HepG2 (cell line): ENCODE data around the gene DDX59. TPM values are rescaled to one million over a fixed set of nuclear protein-coding genes. Genes with fewer than 3 reads are reported as not detected.
A peak's percentile ranks its signal among the peaks of the same experiment; 100 is the strongest.

Experiments used
- ELF1 ChIP-seq: sonication (generic); formaldehyde crosslinking; IDR thresholded peaks from 2 replicates; pipeline ENCODE4 v1.4.0; 2020; ENCODE audit warnings: missing genetic modification reagents
- FOXO4 ChIP-seq: sonication (generic); formaldehyde crosslinking; conservative IDR thresholded peaks from 2 replicates; pipeline ENCODE4 v1.8.1; 2023; ENCODE audit warnings: missing genetic modification reagents
- HES4 ChIP-seq: sonication (generic); formaldehyde crosslinking; IDR thresholded peaks from 2 replicates; pipeline ENCODE4 v1.9.0; 2021; ENCODE audit warnings: mild to moderate bottlenecking, missing genetic modification reagents, borderline replicate concordance
- HMG20B ChIP-seq: conservative IDR thresholded peaks from 2 replicates; pipeline ENCODE4 v1.6.1; 2016; ENCODE audit warnings: missing genetic modification reagents, missing compliant biosample characterization
- JUND ChIP-seq: sonication (generic); formaldehyde crosslinking; IDR thresholded peaks from 2 replicates; pipeline ENCODE4 v1.8.0; 2022; ENCODE audit warnings: mild to moderate bottlenecking, missing genetic modification reagents
- KDM6A ChIP-seq: IDR thresholded peaks from 2 replicates; pipeline ENCODE4 v1.6.1; 2016; ENCODE audit warnings: low read depth
- KLF12 ChIP-seq: sonication (generic); formaldehyde crosslinking; IDR thresholded peaks from 2 replicates; pipeline ENCODE4 v1.4.0; 2020; ENCODE audit warnings: missing genetic modification reagents, borderline replicate concordance
- NR3C1 ChIP-seq: sonication (generic); formaldehyde crosslinking; IDR thresholded peaks from 2 replicates; pipeline ENCODE4 v1.4.0; 2020; ENCODE audit warnings: missing genetic modification reagents
- SMARCE1 ChIP-seq: fragments of 450-650 bp; IDR thresholded peaks from 2 replicates; pipeline ENCODE4 v1.6.1; 2017; ENCODE audit warnings: borderline replicate concordance
- SP140L ChIP-seq: sonication (generic); formaldehyde crosslinking; IDR thresholded peaks from 2 replicates; pipeline ENCODE4 v1.4.0; 2020; ENCODE audit warnings: missing genetic modification reagents, borderline replicate concordance
- TBP ChIP-seq: sonication (generic); formaldehyde crosslinking; IDR thresholded peaks from 2 replicates; pipeline ENCODE4 v1.5.0; 2020; ENCODE audit warnings: missing genetic modification reagents
- TOPORS ChIP-seq: sonication (generic); formaldehyde crosslinking; IDR thresholded peaks from 2 replicates; pipeline ENCODE4 v1.8.0; 2023; ENCODE audit warnings: mild to moderate bottlenecking, missing genetic modification reagents
- ZMAT5 ChIP-seq: sonication (generic); formaldehyde crosslinking; IDR thresholded peaks from 2 replicates; pipeline ENCODE4 v1.5.0; 2020; ENCODE audit warnings: mild to moderate bottlenecking, low read depth, missing genetic modification reagents, borderline replicate concordance
- ZNF136 ChIP-seq: sonication (generic); formaldehyde crosslinking; IDR thresholded peaks from 2 replicates; pipeline ENCODE4 v1.8.1; 2022; ENCODE audit warnings: low read depth, mild to moderate bottlenecking, moderate library complexity, missing genetic modification reagents
- ZNF160 ChIP-seq: sonication (generic); formaldehyde crosslinking; IDR thresholded peaks from 2 replicates; pipeline ENCODE4 v1.8.0; 2022; ENCODE audit warnings: mild to moderate bottlenecking, inconsistent platforms, missing genetic modification reagents
- ZNF574 ChIP-seq: sonication (generic); formaldehyde crosslinking; IDR thresholded peaks from 2 replicates; pipeline ENCODE4 v1.4.0; 2020; ENCODE audit warnings: missing genetic modification reagents
- ZNF609 ChIP-seq: sonication (generic); formaldehyde crosslinking; IDR thresholded peaks from 2 replicates; pipeline ENCODE4 v1.4.0; 2020; ENCODE audit warnings: mild to moderate bottlenecking, missing genetic modification reagents, borderline replicate concordance
- ZNF740 ChIP-seq: sonication (generic); formaldehyde crosslinking; IDR thresholded peaks from 2 replicates; pipeline ENCODE4 v1.4.0; 2020; ENCODE audit warnings: missing genetic modification reagents
- ZNF775 ChIP-seq: sonication (generic); formaldehyde crosslinking; IDR thresholded peaks from 2 replicates; pipeline ENCODE4 v1.4.0; 2020; ENCODE audit warnings: missing genetic modification reagents, mild to moderate bottlenecking, moderate library complexity, borderline replicate concordance
- ZNF776 ChIP-seq: sonication (generic); formaldehyde crosslinking; IDR thresholded peaks from 2 replicates; pipeline ENCODE4 v1.4.0; 2020; ENCODE audit warnings: mild to moderate bottlenecking, missing genetic modification reagents
- polyA plus RNA-seq, 8 experiments: library from polyadenylated mRNA; depleted of rRNA in 3 of 8; stranded (reverse) in 7 of 8; unstranded in 1 of 8; fragments of >200 nt; fragmentation: Illumina TruSeq in 4 of 8; extraction: Trizol in 4 of 8; gene quantifications; 2 replicates each; pipeline versions ENCODE4 v1.2.1 to v1.2.3, GENCODE V29; 2011 to 2016; ENCODE audit warnings: low read depth in 4 of 8, missing spikeins in 1 of 8, mixed read lengths in 1 of 8; ENCODE audit not compliant: insufficient read depth in 1 of 8
- total RNA-seq, 5 experiments: library from RNA; depleted of rRNA; stranded (reverse); fragments of >200 nt; fragmentation: Illumina TruSeq; extraction: Trizol; gene quantifications; 2 replicates each; pipeline ENCODE4 v1.2.3, GENCODE V29; 2016; ENCODE audit warnings: low read depth in 1 of 5

DDX59 gene
- total and polyA plus RNA-seq, 2 of the 13 experiments (the other 11 are each of a cell fraction or from before 2014, with no cell fraction given) = 12.1 to 14.8 TPM

- TF ChIP-seq ZNF609 (CRISPR knock-in tag) (no peak; the same call in 1 of the 2 replicates), FOXO4 (no peak), JUND (CRISPR knock-in tag) (no peak), ZNF776 (peak; percentile 74; the same call in 1 of the 2 replicates), TBP (CRISPR knock-in tag) (no peak), HMG20B (no peak), ZMAT5 (CRISPR knock-in tag) (no peak), SP140L (CRISPR knock-in tag) (no peak), ZNF775 (0 out of 2 replicates have a peak, but pooled peaks have one; percentile 29), ZNF160 (CRISPR knock-in tag) (no peak), ZNF574 (peak; percentile 68), ELF1 (CRISPR knock-in tag) (peak; percentile 98), ZNF136 (no peak), SMARCE1 (no peak), ZNF740 (no peak), TOPORS (no peak), KLF12 (CRISPR knock-in tag) (no peak), HES4 (no peak), KDM6A (CRISPR knock-in tag) (no peak), NR3C1 (CRISPR knock-in tag) (no peak)
Observed at GRCh38 chr1:200620273-200621131, 49.2 kb downstream of the DDX59 start, which contains the start of gene KIF14 (continued).
